ENCODE measurements around the gene B3GNT3.

GRCh38 chr19:17754634-17755442, 40.1 kb upstream of the B3GNT3 start:
- TF ChIP-seq, protein P1, sequence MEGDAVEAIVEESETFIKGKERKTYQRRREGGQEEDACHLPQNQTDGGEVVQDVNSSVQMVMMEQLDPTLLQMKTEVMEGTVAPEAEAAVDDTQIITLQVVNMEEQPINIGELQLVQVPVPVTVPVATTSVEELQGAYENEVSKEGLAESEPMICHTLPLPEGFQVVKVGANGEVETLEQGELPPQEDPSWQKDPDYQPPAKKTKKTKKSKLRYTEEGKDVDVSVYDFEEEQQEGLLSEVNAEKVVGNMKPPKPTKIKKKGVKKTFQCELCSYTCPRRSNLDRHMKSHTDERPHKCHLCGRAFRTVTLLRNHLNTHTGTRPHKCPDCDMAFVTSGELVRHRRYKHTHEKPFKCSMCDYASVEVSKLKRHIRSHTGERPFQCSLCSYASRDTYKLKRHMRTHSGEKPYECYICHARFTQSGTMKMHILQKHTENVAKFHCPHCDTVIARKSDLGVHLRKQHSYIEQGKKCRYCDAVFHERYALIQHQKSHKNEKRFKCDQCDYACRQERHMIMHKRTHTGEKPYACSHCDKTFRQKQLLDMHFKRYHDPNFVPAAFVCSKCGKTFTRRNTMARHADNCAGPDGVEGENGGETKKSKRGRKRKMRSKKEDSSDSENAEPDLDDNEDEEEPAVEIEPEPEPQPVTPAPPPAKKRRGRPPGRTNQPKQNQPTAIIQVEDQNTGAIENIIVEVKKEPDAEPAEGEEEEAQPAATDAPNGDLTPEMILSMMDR (IDR thresholded peaks at IDR 0.05; ENCODE audit: low read depth, low read length): peak; percentile 81
- TF ChIP-seq EZH2phosphoT487 (IDR thresholded peaks at IDR 0.05; ENCODE audit: low read depth): no peak

Data from OCI-LY3 (cell line).